DMS 273 (cell line): Measurements from ENCODE around the gene PSMA1.
"Not testable (repeated sequence)": the region's sequence is repeated elsewhere in the genome, so short reads cannot be mapped to it uniquely, and the experiment has no call there.

ENCODE experiments used
- DNase-seq: peaks from one replicate; lab custom pipeline; 2025; ENCODE audit not compliant: unreplicated experiment; lab: John Stamatoyannopoulos, UW

PSMA1 gene

DNA sequence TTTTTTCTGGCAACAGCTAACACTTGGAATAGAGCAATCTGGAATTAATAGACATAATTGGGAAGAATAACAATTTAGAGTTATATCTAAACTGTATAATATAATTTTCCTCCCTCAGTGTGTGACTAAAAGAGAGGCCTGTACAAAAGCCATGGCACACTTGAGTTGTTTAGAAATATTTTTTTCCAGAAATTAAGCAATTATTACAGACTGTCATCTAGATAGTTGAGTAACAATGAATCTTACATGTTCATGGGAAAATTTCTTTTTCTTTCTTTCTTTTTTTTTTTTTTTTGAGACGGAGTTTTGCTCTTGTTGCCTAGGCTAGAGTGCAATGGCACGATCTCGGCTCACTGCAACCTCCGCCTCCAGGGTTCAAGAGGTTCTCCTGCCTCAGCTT, 15.0 kb upstream of the PSMA1 start:
- DNase-seq, result not testable (repeated sequence)

DNA sequence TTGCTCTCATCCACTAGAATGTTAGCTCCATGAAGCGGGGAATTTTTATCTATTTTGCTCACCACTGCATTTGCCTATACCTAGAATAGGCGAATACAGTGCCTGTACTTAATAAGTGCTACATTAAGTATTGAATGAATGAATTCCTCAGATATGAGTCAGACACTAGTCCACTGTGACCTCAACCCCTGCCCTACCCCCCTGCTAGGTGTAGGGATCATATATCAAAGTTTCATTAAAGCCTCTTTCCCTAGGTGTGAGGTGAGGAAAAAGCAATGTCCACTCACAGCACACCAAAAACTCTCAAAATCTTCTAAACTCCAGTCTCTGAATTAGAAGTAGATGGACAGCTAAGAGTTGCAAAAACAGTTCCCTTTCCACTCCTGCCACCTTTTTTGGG, 9.8 kb upstream of the PSMA1 start:
- DNase-seq, result no peak

DNA sequence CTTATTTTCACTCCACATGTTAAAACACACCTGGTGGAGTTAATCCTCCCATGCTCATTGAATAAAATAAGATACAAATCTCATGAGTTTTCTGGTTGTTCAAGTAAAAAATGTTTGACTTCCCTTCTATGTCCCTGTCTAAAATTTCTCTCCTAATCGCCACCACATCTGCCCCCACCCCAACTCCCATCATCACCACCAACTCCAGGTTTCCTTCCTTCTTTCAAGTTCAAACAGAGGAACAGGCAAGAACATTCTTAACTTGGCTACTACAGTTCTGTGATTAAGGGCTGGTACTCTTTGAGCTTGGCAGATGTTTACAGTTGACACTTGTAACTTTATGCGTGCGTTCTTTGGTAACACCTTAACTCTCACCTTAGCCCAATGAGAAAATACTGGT, 9.1 kb upstream of the PSMA1 start:
- no peak for DNase-seq

DNA sequence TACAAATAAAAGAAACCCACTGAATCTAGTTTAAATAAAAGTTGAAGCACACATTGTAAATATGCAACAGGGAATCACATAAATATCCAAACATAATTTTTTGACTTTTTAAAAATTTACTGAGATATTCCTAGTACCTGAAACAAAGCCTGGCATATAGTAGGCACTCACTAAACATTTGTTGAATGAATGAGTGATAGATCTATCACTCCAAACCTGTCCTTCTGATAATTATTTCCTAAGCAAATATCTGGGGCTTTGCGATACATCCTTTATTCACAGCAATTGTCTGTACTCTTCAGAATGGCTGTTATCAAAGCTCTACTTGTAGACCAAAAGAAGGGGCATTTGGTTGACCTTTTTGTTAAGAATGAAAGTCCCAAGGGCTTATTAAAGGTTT, 2.6 kb upstream of the PSMA1 start:
- DNase-seq, result no peak

DNA sequence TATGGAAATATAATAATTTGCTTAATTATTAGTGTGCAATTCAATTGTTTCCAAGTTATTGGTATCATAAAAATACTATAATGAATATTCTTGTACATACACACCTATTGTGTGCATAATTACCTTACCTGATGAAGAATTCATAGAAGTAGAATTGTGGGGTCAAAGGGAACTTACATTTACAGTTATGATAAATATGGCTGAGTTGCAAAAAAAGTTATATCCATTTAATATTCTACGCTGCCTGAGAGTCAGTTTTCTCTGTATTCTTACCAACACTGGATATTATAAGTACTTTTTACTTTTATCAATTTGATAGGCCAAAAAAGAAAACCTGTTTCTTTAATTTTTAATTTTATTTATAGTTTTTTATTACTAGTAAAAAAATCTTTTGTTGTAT, 2.1 kb upstream of the PSMA1 start:
- no peak for DNase-seq

DNA sequence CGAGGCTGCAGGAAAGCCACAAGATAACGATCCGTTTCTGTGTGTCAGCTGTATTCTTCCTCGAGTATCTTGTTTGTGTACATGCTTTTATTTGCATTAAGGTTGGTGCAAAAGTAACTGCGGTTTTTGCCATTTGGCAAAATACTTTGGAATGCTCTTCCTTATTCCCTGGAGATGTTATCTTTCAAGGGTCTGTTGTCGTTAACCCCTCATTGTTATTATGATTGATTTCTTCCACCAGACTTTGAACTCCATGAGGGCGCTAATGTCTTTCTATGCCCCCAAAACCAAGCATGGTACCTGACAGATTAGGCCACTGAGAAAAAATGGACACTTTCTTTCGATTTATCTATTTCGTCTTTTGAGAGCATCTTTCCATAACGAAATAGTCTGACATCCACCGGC, 563 bp upstream of the PSMA1 start:
- DNase-seq, result no peak

DNA sequence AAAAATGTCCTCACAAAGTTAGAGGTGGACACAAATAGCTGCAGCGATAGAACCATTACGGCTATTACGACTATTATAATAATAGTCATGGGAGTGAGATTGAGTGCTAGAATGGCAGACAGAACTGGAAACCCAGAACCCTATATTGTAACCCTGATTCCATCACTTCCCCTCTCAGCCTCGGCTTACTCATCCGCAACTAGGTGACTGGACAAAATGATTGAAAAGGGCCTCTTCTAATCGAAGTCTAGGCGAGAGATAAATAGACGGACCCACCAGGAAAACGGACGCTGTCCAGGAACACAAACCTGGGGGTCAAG, 629 bp downstream of the PSMA1 start:
- DNase-seq, result no peak

DNA sequence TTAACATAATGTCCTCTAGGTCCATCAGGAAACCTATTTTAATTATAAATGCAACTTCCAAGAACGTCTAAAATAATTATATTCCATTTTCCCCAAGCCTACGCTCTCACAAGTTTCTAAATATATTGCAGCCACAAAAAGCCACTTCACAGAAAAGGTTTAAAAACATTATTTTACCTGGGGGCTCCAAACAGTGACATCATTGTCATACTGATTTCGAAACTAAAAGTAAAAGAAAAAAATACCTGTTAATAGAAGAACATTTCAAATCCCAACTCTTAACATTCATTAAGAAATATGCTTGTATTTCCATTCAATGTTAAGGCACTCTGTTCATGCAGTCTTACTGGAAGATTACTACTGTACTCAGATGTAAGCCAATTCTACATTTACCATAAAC, 1.4 kb downstream of the PSMA1 start:
- DNase-seq, result no peak

DNA sequence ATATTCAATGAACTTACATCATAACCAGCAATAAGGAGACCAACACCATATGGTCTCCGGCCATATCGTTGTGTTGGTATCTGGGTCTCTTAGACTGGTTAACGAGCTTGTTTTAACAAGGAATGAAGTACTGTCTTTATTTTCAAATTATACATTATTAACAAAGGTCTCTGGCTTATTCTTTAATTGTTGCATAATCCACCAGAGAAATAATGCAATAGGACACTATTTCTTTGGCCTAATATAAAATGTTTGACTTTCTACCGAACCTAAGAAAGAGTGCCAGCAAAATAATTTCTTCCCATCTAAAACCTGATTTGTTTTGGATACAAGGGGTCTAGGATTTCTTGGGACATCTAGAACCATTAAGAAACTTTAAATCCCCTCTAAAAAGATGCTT, 6.4 kb downstream of the PSMA1 start:
- no peak for DNase-seq

DNA sequence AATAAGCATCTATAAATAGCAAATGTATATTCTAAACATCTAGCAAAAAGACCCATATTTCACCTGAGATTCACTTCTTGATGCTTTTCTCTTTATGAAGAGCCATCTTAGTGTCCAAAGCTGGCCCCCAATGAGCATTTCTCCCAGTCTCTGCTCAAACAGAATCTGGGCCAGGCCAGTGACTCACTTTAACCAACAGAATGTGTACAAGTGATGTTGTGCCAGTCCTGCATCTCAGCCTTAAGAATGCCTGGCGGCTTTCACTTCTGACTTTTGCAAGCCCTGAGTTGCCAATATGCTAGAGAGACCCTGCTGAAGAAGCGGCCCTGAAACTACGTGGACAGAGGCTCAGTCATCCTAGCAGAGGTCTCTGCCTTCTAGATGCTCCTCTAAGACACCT, 13.7 kb downstream of the PSMA1 start:
- DNase-seq, result no peak

DNA sequence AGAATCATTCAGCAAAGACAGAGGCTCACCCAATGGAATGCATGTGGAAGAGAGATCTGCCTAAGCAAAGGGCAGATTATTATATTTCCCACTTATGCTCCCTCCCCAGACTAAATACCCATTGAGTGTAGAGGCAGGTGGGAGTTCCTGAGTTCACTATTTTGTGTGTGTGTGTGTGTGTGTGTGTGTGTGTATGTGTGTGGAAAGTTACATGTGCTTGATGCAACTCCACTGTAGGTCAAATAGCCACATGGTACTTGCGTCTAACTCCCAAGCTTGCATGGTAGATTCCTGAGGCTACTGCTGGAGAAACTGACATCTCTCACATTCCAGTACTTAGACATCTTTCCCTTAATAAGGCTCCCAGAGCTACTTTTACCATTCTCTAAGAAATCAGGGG, 17.2 kb downstream of the PSMA1 start:
- no peak for DNase-seq

DNA sequence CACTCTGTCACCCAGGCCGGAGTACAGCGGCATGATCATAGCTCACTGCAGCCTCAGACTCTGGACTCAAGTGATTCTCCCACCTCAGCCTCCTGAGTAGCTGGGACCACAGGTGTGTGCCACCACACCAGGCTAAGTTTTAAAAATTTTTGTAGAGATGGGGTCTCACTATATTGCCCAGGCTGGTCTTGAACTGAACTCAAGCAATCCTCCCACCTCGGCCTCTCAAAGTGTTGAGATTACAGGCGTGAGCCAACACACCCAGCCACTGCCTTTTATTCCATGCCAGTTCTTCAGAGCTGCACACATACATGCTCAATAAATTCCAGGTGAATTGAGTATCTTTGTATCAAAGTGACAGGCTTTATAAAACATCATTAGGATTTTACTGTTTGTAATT, 18.1 kb downstream of the PSMA1 start:
- no peak for DNase-seq

DNA sequence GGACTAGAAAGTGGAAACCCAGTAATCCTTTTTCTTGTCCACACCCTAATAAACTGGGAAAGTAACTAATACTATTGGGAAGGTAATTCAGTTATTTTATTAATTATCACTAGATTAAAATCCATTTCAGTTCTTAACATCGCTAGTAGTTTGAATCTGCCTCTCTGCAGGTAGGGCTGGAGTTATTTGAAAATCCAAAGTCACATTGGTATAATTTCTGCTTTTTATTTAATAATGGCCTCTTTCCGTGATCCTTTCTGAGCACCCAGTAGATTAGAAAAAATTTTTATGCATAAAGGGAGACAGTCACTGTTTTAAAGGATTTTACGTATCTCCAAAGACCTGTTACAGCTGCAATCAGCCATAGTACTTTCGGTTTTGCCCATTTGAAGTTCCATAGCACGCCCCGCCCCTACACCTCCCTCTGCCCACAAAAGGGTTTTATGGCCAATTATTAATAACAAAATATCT, 20.0 kb downstream of the PSMA1 start:
- peak; percentile 53 for DNase-seq

DNA sequence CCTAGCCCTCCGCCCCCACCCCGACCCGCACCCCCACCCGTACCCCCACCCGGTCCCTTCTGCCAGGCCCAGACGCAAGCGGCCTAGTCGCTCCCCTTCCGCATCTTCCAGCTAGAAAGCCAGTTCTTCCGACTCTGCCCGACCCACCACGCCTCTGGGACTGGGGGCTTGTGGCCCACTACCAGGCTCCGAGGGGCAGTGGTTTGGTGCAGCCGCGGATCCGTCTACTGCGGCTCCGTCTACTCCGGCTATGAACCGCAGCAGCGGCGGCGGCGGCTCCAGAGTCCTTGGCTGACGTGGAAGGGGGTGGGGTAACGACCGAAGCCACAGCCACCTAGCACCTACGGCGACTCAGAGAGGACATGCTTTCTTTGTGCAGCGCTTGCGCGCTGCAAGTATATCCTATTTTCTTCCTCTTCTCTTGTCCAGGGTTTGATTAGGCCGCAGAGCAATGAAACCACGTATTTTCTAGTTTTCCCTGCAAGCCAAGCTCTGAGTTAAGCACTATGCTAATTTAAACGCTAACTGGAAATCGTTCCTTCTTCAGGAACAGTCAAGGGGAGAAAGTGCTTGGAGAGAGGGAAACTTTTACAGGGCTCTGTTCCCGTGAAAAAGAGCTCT, 20.5 kb downstream of the PSMA1 start, which contains the start of gene COPB1:
TSS of gene COPB1 (minus strand) at position 252 of the 621 bp plus-strand sequence. CDS start 883 bp downstream, outside the sequence.
- DNase-seq, result peak; percentile 90

DNA sequence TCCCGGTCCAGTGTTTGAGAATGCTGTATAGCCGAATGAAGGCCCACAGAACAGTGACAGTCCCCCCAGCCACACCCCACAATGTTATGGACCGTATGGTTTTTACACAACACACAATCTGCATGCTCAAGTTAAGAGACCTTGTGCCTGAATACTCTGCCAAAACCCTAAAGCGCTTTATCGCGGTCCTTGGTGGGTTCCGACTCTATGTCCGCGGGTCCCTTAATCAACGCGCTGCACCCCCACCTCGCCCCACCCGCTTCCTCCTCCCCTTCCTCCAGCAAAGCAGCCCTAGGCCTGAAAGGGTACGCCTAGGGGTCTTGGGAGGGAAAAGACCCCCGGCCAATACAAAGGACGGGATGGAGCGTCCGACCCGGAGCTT, 21.0 kb downstream of the PSMA1 start:
- DNase-seq, result peak; percentile 48

DNA sequence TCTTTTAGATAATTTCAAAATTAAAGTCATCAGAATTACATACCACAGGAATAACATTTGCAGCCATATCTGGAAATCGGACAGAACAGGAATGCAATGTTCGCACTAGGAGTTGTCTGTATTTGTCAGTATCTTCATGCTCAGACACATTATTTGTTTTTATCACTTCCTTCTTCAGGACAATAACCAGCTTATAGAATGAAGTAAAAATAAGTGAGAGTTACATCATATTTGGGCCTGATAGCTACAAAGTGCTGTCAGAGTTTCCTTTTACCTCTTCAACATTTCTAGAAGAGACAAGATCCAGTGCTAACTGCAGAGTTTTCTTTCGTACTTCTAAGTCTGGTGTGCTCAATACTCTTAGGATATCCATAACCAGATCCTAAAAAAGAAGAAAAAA, 39.5 kb downstream of the PSMA1 start:
- DNase-seq, result no peak

DNA sequence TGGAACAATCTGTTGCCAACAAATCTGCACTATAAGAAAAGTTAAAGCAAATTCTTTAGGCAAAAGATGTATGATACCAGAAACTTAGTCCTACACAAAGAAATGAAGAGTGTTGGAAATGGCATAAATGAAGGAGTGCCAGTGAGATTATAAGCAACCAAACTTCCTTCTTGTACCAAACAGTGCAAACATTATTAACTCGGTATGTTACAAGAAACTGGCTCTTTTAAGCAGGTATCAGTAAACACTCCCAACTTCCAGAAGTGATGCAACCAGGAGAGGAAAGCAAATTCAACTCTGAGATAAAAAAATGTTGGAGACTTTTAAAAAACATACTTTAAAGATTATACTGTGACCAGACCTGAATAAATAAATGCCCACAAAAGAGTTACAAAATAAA, 49.1 kb downstream of the PSMA1 start:
- no peak for DNase-seq

DNA sequence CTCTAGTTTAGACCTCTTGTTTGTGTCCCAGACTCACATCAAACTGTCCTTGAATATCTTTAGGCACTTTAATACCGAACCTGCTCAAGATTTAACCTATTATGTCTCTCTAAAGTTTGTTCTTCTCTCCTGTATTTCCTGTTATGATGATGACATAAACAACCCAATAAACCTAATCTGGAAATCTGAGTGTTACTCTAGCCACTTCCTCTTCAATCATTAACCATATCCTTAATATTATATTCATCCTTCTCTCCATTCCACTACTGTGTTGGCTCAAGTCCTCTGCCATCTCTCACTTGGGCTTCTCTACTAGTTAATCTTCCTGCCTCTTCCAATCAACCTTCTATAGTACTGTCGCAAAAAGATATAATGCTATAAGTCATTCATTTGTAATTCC, 56.6 kb downstream of the PSMA1 start:
- no peak for DNase-seq

DNA sequence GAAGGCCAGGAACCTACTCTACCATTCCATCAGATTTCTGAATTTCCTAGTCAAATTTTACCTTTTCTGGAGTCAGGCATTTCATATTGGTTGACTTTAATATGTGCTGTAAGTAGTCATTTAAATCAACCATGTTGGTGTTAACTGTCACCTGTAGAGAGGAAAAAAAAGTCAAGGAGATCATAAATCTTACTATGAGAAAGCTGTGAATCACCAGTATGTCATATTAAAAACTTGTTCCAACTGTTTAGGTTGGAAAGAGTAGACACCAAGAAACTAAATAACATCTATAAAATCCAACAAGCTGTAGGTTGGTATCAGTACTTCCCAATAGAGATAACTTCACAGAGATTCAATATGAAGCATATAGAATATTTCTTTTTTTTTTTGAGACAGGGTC, 60.0 kb downstream of the PSMA1 start:
- DNase-seq, result no peak

DNA sequence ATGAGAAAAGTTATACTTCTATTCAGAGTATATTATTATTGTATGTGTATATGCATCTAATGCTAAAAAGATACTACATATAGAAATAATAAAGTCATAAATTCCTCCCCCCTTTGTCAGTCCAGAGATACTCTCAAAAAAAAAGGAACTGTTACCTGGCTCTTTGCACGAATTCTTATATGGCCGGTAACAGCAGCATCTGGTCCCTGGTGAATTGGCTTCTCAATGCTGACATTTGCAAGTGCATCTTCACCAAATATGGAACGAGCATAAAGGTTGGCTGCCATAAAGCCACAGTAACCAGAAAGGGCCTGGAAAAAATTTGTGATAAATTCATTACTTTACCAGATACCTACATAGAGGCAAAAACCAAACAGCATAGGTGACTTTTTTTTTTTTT, 61.8 kb downstream of the PSMA1 start:
- DNase-seq, result no peak

DNA sequence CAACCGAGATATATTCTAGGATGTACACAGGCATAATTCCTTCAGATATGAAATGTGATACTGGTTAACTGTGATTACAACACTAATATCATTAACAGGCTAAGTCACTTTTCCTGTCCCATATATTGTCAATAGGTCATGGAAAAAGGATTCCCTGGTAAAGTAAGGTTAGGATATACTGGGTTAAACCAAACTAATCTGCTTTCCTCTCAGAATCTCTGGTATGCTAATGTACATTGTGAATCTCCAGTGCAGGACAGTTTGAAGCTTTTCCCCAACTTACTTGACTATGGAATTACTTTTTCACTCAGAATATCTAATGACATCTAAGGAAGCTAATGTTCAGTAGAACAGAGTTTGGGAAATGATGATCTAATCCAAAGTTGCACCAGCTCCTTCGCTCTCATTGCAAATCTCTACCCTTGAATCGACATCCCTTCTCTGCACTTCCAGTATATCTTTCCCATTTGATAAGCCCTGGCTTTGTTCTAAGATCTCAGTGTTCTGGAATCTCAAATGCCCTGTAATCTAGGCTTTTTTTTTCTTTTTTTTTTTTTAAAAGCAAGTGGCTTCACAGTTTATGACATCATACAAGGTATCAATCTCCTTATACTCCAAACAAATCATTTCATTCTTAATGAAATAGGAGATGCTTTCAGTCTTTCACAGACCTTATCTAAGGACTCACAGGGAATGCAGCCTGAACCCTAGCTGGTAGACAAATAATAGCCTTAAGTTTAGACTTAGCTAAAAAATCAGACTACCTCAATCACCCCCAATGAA, 64.3 kb downstream of the PSMA1 start:
- DNase-seq, result no peak
